Muscle layer of duodenum (tissue), 2 donors: ENCODE measurements around the gene ROR1.

Experiments used
- H3K27ac ChIP-seq: one replicate; pipeline ENCODE4 v1.7.0; 2013; ENCODE audit warnings: mild to moderate bottlenecking, low read length
- H3K27me3 ChIP-seq: one replicate; pipeline ENCODE4 v1.7.0; 2013; ENCODE audit warnings: low read depth, mild to moderate bottlenecking, control low read depth, low read length
- H3K36me3 ChIP-seq, 2 donors: one replicate each; pipeline ENCODE4 v1.7.0; 2013; ENCODE audit warnings: low read length in 2 of 2, control low read depth in 1 of 2, mild to moderate bottlenecking in 1 of 2; ENCODE audit not compliant: insufficient read depth in 2 of 2, control insufficient read depth in 1 of 2
- H3K4me1 ChIP-seq, 2 donors: one replicate each; pipeline ENCODE4 v1.7.0; 2013; ENCODE audit warnings: low read length in 2 of 2, mild to moderate bottlenecking in 2 of 2, control low read depth in 1 of 2, moderate library complexity in 1 of 2; ENCODE audit not compliant: insufficient read depth in 2 of 2, control insufficient read depth in 1 of 2
- H3K4me3 ChIP-seq, 2 donors: one replicate each; pipeline ENCODE4 v1.7.0; 2013; ENCODE audit warnings: low read length in 2 of 2, low read depth in 1 of 2, mild to moderate bottlenecking in 1 of 2
- H3K9me3 ChIP-seq, 2 donors: one replicate each; pipeline ENCODE4 v1.7.0; 2013; ENCODE audit warnings: low read length in 2 of 2, control low read depth in 1 of 2, mild to moderate bottlenecking in 1 of 2; ENCODE audit not compliant: control insufficient read depth in 1 of 2
- donor health status: healthy.

The ROR1 gene

GRCh38 chr1:63845346-63845745 lies 71.5 kb downstream of the ROR1 start:
- H3K9me3 ChIP-seq, result no peaks in the 10 kb centered on the region
- H3K4me1 ChIP-seq, result peaks cover 3% of the 10 kb centered on the region in 2 donors
- H3K27ac ChIP-seq, result no peak overlapping the region
- H3K4me3 ChIP-seq, result no peak overlapping the region
- no peaks in the 10 kb centered on the region for H3K27me3 ChIP-seq
- no peaks in the 10 kb centered on the region for H3K36me3 ChIP-seq

GRCh38 chr1:63847308-63847910 lies 73.6 kb downstream of the ROR1 start:
- Histone ChIP-seq H3K4me3 (no peak overlapping the region), H3K4me1 (peaks cover 3% of the 10 kb centered on the region in 2 donors), H3K27me3 (no peaks in the 10 kb centered on the region), H3K27ac (no peak overlapping the region), H3K9me3 (no peaks in the 10 kb centered on the region), H3K36me3 (no peaks in the 10 kb centered on the region)

GRCh38 chr1:63848733-63849132 lies 74.9 kb downstream of the ROR1 start:
- Histone ChIP-seq H3K9me3 (no peaks in the 10 kb centered on the region), H3K27me3 (no peaks in the 10 kb centered on the region), H3K4me3 (no peak overlapping the region), H3K4me1 (peaks cover 2 to 3% of the 10 kb centered on the region in 2 donors), H3K27ac (no peak overlapping the region), H3K36me3 (no peaks in the 10 kb centered on the region)

GRCh38 chr1:63849149-63849548 lies 75.3 kb downstream of the ROR1 start:
- Histone ChIP-seq H3K4me1 (peaks cover 0 to 3% of the 10 kb centered on the region in 2 donors), H3K27me3 (no peaks in the 10 kb centered on the region), H3K4me3 (no peak overlapping the region), H3K36me3 (no peaks in the 10 kb centered on the region), H3K27ac (no peak overlapping the region), H3K9me3 (no peaks in the 10 kb centered on the region)

- Histone ChIP-seq H3K4me3 (no peak overlapping the region), H3K27me3 (no peaks in the 10 kb centered on the region), H3K27ac (no peak overlapping the region), H3K4me1 (no peaks in the 10 kb centered on the region), H3K9me3 (no peaks in the 10 kb centered on the region), H3K36me3 (no peaks in the 10 kb centered on the region)
Measured at GRCh38 chr1:63854091-63854490, 80.3 kb downstream of the ROR1 start.

GRCh38 chr1:63855942-63856341 lies 82.1 kb downstream of the ROR1 start:
- Histone ChIP-seq H3K4me1 (no peaks in the 10 kb centered on the region), H3K36me3 (no peaks in the 10 kb centered on the region), H3K4me3 (no peak overlapping the region), H3K27ac (no peak overlapping the region), H3K27me3 (no peaks in the 10 kb centered on the region), H3K9me3 (no peaks in the 10 kb centered on the region)

- H3K27ac ChIP-seq, result no peak overlapping the region
- peaks cover 0 to 7% of the 10 kb centered on the region in 2 donors for H3K4me1 ChIP-seq
- H3K4me3 ChIP-seq, result no peak overlapping the region
- no peaks in the 10 kb centered on the region for H3K9me3 ChIP-seq
- H3K27me3 ChIP-seq, result no peaks in the 10 kb centered on the region
- H3K36me3 ChIP-seq, result no peaks in the 10 kb centered on the region
Measured at GRCh38 chr1:63856924-63857323, 83.1 kb downstream of the ROR1 start.

GRCh38 chr1:63857478-63857877 lies 83.7 kb downstream of the ROR1 start:
- H3K27ac ChIP-seq, result no peak overlapping the region
- no peaks in the 10 kb centered on the region for H3K9me3 ChIP-seq
- H3K36me3 ChIP-seq, result no peaks in the 10 kb centered on the region
- H3K4me1 ChIP-seq, result peaks cover 0 to 7% of the 10 kb centered on the region in 2 donors
- no peak overlapping the region for H3K4me3 ChIP-seq
- H3K27me3 ChIP-seq, result no peaks in the 10 kb centered on the region

GRCh38 chr1:63858153-63858552 lies 84.3 kb downstream of the ROR1 start:
- H3K4me3 ChIP-seq, result no peak overlapping the region
- no peaks in the 10 kb centered on the region for H3K27me3 ChIP-seq
- no peak overlapping the region for H3K27ac ChIP-seq
- H3K9me3 ChIP-seq, result no peaks in the 10 kb centered on the region
- H3K36me3 ChIP-seq, result no peaks in the 10 kb centered on the region
- H3K4me1 ChIP-seq, result peaks cover 0 to 7% of the 10 kb centered on the region in 2 donors

- no peaks in the 10 kb centered on the region for H3K36me3 ChIP-seq
- H3K9me3 ChIP-seq, result no peaks in the 10 kb centered on the region
- no peaks in the 10 kb centered on the region for H3K27me3 ChIP-seq
- H3K4me3 ChIP-seq, result no peak overlapping the region
- H3K27ac ChIP-seq, result no peak overlapping the region
- H3K4me1 ChIP-seq, result peaks cover 0 to 11% of the 10 kb centered on the region in 2 donors
Measured at GRCh38 chr1:63859480-63860275, 85.9 kb downstream of the ROR1 start.

- H3K27me3 ChIP-seq, result no peaks in the 10 kb centered on the region
- H3K36me3 ChIP-seq, result no peaks in the 10 kb centered on the region
- peaks cover 0 to 11% of the 10 kb centered on the region in 2 donors for H3K4me1 ChIP-seq
- no peaks in the 10 kb centered on the region for H3K9me3 ChIP-seq
- no peak overlapping the region for H3K4me3 ChIP-seq
- no peak overlapping the region for H3K27ac ChIP-seq
Measured at GRCh38 chr1:63861052-63861691, 87.4 kb downstream of the ROR1 start.
